GM19468 (cell line): ENCODE results near the gene CLTA.
A peak's percentile ranks its signal among the peaks of the same experiment; 100 is the strongest.
"Not testable (repeated sequence)": the region's sequence is repeated elsewhere in the genome, so short reads cannot be mapped to it uniquely, and the experiment has no call there.

Source experiments
- ATAC-seq: cut with Tn5 transposase; IDR thresholded peaks from one replicate; pipeline ENCODE4 v1.9.1; 2021; ENCODE audit warnings: mild to moderate bottlenecking, moderate library complexity, moderate number of reproducible peaks; ENCODE audit not compliant: unreplicated experiment; ENCODE audit errors: extremely low read depth

The CLTA gene

GRCh38 chr9:36156116-36156515 lies 34.6 kb upstream of the CLTA start:
- no peak for ATAC-seq

DNA sequence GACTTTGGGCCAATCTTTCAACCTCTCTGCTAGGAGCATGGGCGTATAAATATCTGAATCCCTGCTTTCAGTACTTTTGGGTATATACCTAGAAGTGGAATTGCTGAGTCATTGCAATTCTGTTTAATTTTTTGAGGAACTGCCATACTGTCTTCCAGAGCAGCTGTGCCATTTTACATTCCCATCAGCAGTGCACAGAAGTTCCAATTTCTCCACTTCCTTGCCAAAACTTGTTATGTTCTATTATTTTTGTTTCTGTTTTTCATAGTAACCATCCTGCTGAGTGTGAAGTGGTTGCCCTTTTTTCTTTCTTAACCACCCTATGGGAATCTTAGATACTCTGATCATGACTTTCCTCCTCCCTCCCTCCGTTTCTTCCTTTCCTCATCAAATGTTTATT lies 32.6 kb upstream of the CLTA start:
- ATAC-seq = no peak

DNA sequence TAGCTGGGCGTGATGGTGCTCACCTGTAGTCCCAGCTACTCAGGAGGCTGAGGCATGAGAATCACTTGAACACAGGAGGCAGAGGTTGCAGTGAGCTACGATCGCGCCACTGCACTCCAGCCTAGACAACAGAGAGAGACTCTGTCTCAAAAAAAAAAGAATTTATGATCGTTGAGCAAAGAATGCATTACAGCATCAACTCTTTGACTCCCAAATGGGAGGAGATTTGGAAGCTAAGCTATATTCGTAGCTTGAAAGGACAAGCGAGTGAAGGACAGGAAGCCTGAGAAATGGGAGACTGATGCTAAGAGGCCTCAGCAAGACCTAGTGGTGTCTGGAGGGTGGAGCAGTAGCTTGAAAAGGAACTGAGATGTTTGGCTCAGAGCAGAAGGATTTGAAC lies 31.8 kb upstream of the CLTA start:
- no peak for ATAC-seq

DNA sequence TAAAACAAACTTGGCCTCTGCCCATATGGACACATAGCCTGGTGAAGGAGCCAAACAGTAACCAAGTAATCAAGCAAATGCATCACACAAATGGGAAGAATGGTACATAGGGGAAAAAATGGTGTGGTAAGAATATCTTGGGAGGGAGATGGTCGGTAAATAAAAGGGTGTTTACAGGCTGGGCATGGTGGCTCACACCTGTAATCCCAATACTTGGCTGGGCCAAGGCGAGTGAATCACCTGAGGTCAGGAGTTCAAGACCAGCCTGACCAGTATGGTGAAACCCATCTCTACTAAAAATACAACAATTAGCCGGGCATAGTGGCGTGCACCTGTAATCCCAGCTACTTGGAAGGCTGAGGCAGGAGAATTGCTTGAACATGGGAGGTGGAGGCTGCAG lies 31.2 kb upstream of the CLTA start:
- ATAC-seq = not testable (repeated sequence)

DNA sequence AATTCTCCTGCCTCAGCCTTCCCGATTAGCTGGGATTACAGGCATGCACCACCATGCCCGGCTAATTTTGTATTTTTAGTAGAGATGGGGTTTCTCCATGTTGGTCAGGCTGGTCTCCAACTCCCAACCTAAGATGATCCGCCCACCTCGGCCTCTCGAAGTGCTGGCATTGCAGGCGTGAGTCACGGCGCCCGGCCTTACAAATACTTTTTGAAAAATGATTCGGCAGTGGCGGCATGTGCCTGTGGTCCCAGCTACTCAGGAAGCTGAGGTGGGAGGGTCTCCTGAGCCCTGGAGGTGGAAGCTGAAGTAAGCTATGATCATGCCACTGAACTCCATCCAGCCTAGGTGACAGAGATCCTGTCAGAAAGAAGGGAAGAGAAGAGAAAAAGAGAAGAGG lies 30.6 kb upstream of the CLTA start:
- ATAC-seq = not testable (repeated sequence)

DNA sequence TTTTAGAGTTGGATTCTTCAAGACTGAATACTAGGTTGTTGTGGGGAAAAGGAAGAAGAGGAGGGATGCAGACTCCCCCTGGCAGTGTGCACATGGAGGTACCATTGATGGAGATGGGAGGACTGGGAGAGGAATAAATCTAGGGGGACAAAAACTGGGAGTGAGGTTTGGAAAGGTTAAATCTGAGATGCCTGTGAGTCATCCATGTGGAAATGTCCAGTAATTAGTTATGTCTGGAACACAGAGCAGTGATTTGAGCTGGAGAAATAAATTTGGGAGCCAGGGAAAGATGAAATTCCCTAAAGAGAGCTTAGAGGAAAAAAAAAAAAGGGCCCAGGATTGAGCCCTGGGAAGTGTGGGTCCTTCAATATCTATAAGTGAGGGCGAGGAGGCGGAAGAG lies 29.5 kb upstream of the CLTA start:
- ATAC-seq = no peak

GRCh38 chr9:36162211-36162738 lies 28.4 kb upstream of the CLTA start:
- no peak for ATAC-seq

DNA sequence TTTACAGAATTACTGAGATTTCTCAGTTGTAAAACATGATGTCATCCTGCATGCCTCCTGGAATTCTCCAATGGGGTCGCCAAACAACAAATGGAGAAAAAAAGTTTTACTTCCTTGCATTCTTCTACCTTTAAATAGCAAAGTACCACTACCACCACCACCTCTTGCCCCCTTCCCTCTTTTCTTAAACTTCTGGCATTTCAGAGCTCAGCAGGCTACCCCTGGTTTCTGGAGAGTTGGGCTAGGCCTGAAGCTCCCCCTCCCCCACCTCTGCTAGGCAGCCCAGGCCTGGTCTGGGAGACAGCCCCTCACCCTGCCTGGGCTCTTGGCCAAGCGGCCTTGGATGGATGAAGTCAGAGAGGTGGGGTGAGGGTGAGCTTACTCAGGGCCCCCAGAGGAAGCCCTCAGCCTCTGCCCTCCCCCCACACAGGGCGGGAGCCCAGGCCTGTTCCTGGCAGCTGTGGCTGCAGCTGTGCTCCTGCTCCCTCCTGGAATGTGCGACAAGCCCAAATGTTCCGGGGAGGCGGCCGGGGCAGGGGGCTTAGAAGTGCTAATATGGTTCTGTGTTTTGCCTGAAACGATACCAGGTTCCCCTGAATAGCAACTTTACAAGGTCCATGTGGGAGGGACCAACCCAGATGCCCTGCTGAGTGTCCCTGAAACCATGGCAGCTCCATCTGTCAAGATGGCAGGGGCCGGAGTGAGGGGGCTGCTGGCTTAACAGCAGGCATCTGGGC lies 27.5 kb upstream of the CLTA start:
- no peak for ATAC-seq

- no peak for ATAC-seq
Observed at GRCh38 chr9:36163786-36164170, 26.9 kb upstream of the CLTA start.

DNA sequence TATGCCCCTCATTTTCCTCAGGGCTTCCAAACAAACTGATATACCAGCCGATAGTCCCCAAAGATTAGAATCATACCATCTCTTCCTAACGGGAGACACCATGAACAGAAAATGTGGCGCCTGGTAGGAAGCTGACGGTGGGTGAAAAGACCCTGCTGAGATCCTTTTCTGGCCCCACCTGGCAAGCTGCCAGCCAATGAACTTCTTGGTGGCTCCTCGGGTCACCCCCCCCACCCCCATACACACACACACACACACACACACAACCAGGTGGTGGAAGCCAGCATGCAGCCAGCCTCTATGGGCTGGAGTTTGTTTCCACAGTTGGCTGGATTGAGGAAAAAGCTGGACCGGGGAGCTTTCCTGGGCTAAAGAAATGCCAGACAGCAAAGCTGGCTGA lies 26.3 kb upstream of the CLTA start:
- no peak for ATAC-seq

DNA sequence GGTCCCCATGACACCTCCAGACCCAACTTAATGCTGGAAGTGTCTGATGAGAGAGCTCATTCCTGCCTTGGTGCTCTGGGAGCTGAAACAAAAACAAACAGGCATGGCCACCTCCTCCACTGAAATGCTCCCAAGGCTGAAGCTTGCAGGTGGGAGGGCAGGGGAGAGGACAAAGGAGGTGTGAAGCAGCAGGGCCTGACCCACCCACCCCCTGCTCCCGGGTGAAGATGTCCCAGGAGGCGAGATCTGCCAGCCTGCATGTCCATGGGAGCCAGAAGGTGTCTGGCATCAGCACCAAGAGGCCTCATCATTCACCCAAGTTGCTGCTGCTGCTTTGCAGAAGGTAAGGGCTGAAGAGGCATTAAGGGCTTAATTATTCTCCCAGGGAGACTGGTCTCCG lies 25.7 kb upstream of the CLTA start:
- ATAC-seq = no peak

DNA sequence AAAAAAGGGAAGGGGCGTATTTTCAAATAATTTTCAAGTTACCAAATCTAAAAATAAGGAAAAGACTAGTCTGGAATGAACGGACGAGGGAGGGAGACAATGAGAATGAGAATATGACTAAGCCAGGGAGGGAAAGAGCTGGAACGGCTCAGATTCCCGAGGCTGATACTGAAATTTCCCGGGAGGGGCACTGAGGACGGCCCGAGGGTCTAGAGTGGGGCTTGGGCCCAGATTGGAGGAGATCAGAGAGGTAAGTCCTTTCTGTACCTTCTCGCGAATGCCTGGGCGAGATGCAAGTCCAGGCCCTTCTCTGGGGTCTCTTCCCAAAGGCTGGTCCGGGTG lies 24.9 kb upstream of the CLTA start:
- no peak for ATAC-seq

GRCh38 chr9:36166168-36166927 lies 24.4 kb upstream of the CLTA start:
- ATAC-seq = peak; percentile 75

DNA sequence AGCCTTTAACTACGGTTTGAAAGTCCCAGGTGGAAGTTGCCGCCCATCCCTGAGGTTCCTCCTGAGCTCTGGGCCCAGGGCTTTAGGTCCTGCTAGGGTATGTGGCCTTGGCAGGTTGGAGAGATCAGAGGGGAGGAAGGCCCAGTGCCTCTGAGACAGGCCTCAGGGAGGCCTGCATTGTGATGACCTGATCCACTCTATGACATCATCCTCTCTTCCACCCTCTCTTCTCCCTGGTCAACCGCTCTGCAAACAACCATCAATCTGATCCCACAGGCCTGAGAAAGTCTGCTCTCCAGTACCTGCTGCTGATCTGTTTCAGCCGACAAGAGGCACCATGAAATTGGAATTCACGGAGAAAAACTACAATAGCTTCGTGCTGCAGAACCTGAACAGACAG lies 21.6 kb upstream of the CLTA start, which contains the start of gene CCIN:
CCIN (plus strand) TSS at position 223 of the 400 bp plus-strand sequence; CDS start at position 338, 115 bp downstream.
- no peak for ATAC-seq

DNA sequence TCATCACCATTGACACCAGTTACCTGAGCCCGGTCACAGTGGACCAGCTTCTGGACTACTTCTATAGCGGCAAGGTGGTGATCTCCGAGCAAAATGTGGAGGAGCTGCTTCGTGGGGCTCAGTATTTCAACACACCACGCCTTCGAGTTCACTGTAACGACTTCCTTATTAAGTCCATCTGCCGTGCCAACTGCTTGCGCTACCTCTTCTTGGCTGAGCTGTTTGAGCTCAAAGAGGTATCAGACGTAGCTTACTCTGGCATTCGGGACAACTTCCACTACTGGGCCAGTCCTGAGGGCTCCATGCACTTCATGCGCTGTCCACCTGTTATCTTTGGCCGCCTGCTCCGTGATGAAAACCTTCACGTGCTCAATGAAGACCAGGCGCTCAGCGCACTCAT lies 21.0 kb upstream of the CLTA start:
- ATAC-seq = no peak

GRCh38 chr9:36170531-36170930 lies 20.2 kb upstream of the CLTA start:
- ATAC-seq = no peak

GRCh38 chr9:36173861-36174260 lies 16.9 kb upstream of the CLTA start:
- ATAC-seq = no peak

DNA sequence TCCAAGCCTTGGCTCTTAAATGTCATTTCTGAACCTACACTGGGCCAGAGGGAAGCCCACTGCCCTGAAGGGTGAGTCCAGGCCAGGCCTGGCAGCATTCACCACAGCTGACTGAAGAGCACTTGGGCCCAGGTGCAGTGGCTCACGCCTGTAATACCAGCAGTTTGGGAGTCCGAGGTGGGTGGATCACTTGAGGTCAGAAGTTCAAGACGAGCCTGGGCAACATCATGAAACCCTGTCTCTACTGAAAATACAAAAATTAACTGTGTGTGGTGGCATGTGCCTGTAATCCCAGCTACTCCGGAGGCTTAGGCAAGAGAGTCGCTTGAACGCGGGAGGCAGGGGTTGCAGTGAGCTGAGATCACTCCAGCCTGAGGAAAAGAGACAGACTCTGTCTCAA lies 16.4 kb upstream of the CLTA start:
- ATAC-seq = no peak

GRCh38 chr9:36174731-36175130 lies 16.0 kb upstream of the CLTA start:
- ATAC-seq = no peak

GRCh38 chr9:36175209-36175608 lies 15.5 kb upstream of the CLTA start:
- not testable (repeated sequence) for ATAC-seq

DNA sequence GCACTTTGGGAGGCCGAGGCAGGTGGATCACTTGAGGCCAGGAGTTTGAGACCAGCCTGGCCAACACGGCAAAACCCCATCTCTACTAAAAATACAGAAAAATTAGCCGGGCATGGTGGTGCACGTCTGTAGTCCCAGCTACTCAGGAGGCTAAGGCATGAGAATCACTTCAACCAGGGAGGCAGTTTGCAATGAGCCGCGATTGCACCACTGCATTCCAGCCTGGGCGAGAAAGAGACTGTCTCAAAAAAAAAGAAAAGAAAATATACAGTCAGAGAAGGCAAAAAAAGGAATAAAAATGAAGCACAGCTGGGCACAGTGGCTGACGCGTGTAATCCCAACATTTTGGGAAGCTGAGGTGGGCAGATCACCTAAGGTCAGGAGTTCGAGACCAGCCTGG lies 14.2 kb upstream of the CLTA start:
- ATAC-seq = not testable (repeated sequence)

GRCh38 chr9:36177571-36177970 lies 13.2 kb upstream of the CLTA start:
- ATAC-seq = no peak
